EH (cell line): ENCODE measurements around the gene ARGLU1.

Experiments
- DNase-seq: peaks from one replicate; pipeline ENCODE4 v3.0.0-alpha.2; 2015; ENCODE audit warnings: low read depth

Gene ARGLU1

GRCh38 chr13:106499896-106500295 is 68.0 kb downstream of the ARGLU1 start:
- DNase-seq, result peak; percentile 21

GRCh38 chr13:106499113-106499512 is 68.8 kb downstream of the ARGLU1 start:
- DNase-seq, result no peak

GRCh38 chr13:106498571-106498970 is 69.4 kb downstream of the ARGLU1 start:
- no peak for DNase-seq

GRCh38 chr13:106498158-106498557 is 69.8 kb downstream of the ARGLU1 start:
- DNase-seq, result no peak

GRCh38 chr13:106497079-106497478 is 70.9 kb downstream of the ARGLU1 start:
- DNase-seq, result no peak

GRCh38 chr13:106496072-106496997 is 71.6 kb downstream of the ARGLU1 start:
- DNase-seq, result no peak

- DNase-seq, result no peak
Measured at GRCh38 chr13:106494936-106495335, 73.0 kb downstream of the ARGLU1 start.

GRCh38 chr13:106494506-106494905 is 73.4 kb downstream of the ARGLU1 start:
- no peak for DNase-seq

GRCh38 chr13:106493533-106494220 is 74.3 kb downstream of the ARGLU1 start:
- DNase-seq, result no peak

GRCh38 chr13:106492588-106493475 is 75.1 kb downstream of the ARGLU1 start:
- no peak for DNase-seq

GRCh38 chr13:106491928-106492587 is 75.9 kb downstream of the ARGLU1 start:
- DNase-seq, result no peak
